ENCODE measurements around the gene TEX13C. TPM values are rescaled to one million over a fixed set of nuclear protein-coding genes. Genes with fewer than 3 reads are reported as not detected.

The TEX13C gene
- total RNA-seq, 2 donors from 2014 or later: not detected

GRCh38 chrX:125327891-125328290, 8.2 kb downstream of the TEX13C start:
- no peaks in the 10 kb centered on the region for H3K4me1 ChIP-seq
- no peak overlapping the region for H3K4me3 ChIP-seq
- TF ChIP-seq CTCF (IDR thresholded peaks at IDR 0.05) (no peak), POLR2A (IDR thresholded peaks at IDR 0.05) (no peak)
- no peaks in the 10 kb centered on the region for H3K36me3 ChIP-seq (replicated peaks in 1 of 2; ENCODE audit: insufficient read depth in 1 of 2, low read depth in 2 of 2)
- H3K27ac ChIP-seq: no peak overlapping the region
- no peak for ATAC-seq
- WGBS, 2 donors: 86 to 92% methylated on average over 5 to 6 of the region's 12 CpGs
- intact Hi-C loops (cut with DNase I): no loop called here
- no peak for DNase-seq
- H3K9me3 ChIP-seq: no peaks in the 10 kb centered on the region
- H3K27me3 ChIP-seq: no peaks in the 10 kb centered on the region

- ATAC-seq: no peak
- TF ChIP-seq POLR2A (IDR thresholded peaks at IDR 0.05): no peak
- TF ChIP-seq CTCF (IDR thresholded peaks at IDR 0.05): no peak
- WGBS, 2 donors: 32 to 56% methylated on average over 2 of the region's 2 CpGs
These were observed 13.9 kb downstream of the TEX13C start for GRCh38 chrX:125333583-125333982.

GRCh38 chrX:125340490-125340889, 20.8 kb downstream of the TEX13C start:
- no peaks in the 10 kb centered on the region for H3K9me3 ChIP-seq
- H3K27me3 ChIP-seq: no peaks in the 10 kb centered on the region
- DNase-seq: no peak
- no peaks in the 10 kb centered on the region for H3K36me3 ChIP-seq (replicated peaks in 1 of 2; ENCODE audit: insufficient read depth in 1 of 2, low read depth in 2 of 2)
- intact Hi-C loops (cut with DNase I): no loop called here
- H3K27ac ChIP-seq: no peak overlapping the region
- 44 to 84% methylated on average over 4 of the region's 4 CpGs for WGBS, 2 donors
- no peak overlapping the region for H3K4me3 ChIP-seq
- ATAC-seq: no peak
- no peak for TF ChIP-seq CTCF (IDR thresholded peaks at IDR 0.05)
- no peak for TF ChIP-seq POLR2A (IDR thresholded peaks at IDR 0.05)
- H3K4me1 ChIP-seq: no peaks in the 10 kb centered on the region

More at GRCh38 chrX:125333583-125333982, 13.9 kb downstream of the TEX13C start:
- Histone ChIP-seq H3K9me3 (no peaks in the 10 kb centered on the region), H3K4me1 (no peaks in the 10 kb centered on the region), H3K27ac (no peak overlapping the region), H3K36me3 (replicated peaks in 1 of 2; ENCODE audit: insufficient read depth in 1 of 2, low read depth in 2 of 2) (no peaks in the 10 kb centered on the region), H3K4me3 (no peak overlapping the region), H3K27me3 (no peaks in the 10 kb centered on the region)
- no peak for DNase-seq
- intact Hi-C loops (cut with DNase I): no loop called here

- Histone ChIP-seq H3K27ac (no peak overlapping the region), H3K27me3 (no peaks in the 10 kb centered on the region), H3K4me3 (no peak overlapping the region), H3K36me3 (replicated peaks in 1 of 2; ENCODE audit: insufficient read depth in 1 of 2, low read depth in 2 of 2) (no peaks in the 10 kb centered on the region), H3K9me3 (no peaks in the 10 kb centered on the region), H3K4me1 (no peaks in the 10 kb centered on the region)
- TF ChIP-seq CTCF (IDR thresholded peaks at IDR 0.05) (no peak), POLR2A (IDR thresholded peaks at IDR 0.05) (no peak)
- intact Hi-C loops (cut with DNase I): no loop called here
- ATAC-seq (no peak), DNase-seq (no peak)
- WGBS, 2 donors: 0 to 82% methylated on average over 1 of the region's 1 CpG
These were observed 54.5 kb downstream of the TEX13C start for GRCh38 chrX:125374169-125374568.

All from body of pancreas (tissue), 4 donors.